Ascending aorta (tissue), 2 donors: ENCODE results near the gene SAPCD1. TPM values are rescaled to one million over a fixed set of nuclear protein-coding genes. Genes with fewer than 3 reads are reported as not detected.
"Not testable (repeated sequence)": the region's sequence is repeated elsewhere in the genome, so short reads cannot be mapped to it uniquely, and the experiment has no call there.

Source experiments
- DNase-seq, 2 donors: peaks; one replicate each; pipeline ENCODE4 v3.0.0-alpha.2; 2019; ENCODE audit warnings: low spot score in 2 of 2
- H3K27ac ChIP-seq, 2 donors: fragments of 200-600 bp; sonication (generic); one replicate each; pipeline ENCODE4 v1.5.1; 2016 to 2017; ENCODE audit warnings: mild to moderate bottlenecking in 1 of 2
- H3K27me3 ChIP-seq: fragments of 200-600 bp; sonication (generic); one replicate; pipeline ENCODE4 v1.5.1; 2017
- H3K36me3 ChIP-seq, 2 donors: fragments of 200-600 bp; sonication (generic); one replicate each; pipeline ENCODE4 v1.5.1; 2016
- H3K4me1 ChIP-seq, 2 donors: fragments of 200-600 bp; sonication (generic); one replicate each; pipeline ENCODE4 v1.5.1; 2016 to 2017; ENCODE audit warnings: mild to moderate bottlenecking in 1 of 2
- H3K4me3 ChIP-seq, 2 donors: fragments of 200-600 bp; sonication (generic); one replicate each; pipeline ENCODE4 v1.5.1; 2016 to 2017; ENCODE audit warnings: mild to moderate bottlenecking in 1 of 2
- H3K9me3 ChIP-seq, 2 donors: fragments of 200-600 bp; sonication (generic); one replicate each; pipeline ENCODE4 v1.5.1; 2016
- intact Hi-C: fragments of 100-400 bp; cut with DNase I; formaldehyde crosslinking; loops from one replicate; pipeline ENCODE4 v1.15.1; 2023
- total RNA-seq: library from RNA; depleted of rRNA; stranded (reverse); fragments of >200 nt; gene quantifications from one replicate; pipeline ENCODE4 v1.1.0, GENCODE V29; 2016
- TF ChIP-seq, protein P1 (sequence below), 3 experiments: fragments of 200-600 bp in 2 of 3; fragments of 450-650 bp in 1 of 3; sonication (generic) in 2 of 3; IDR thresholded peaks; one replicate each; pipeline ENCODE4 v1.5.1; 2016 to 2019; ENCODE audit warnings: antibody characterized with exemption in 3 of 3, mild to moderate bottlenecking in 1 of 3, moderate library complexity in 1 of 3

The SAPCD1 gene
- total RNA-seq, 1 donor from 2014 or later: not detected

- Histone ChIP-seq H3K9me3 (no peaks in the 10 kb centered on the region), H3K4me3 (peak overlapping the region; percentile 79 to 82), H3K27me3 (no peaks in the 10 kb centered on the region), H3K36me3 (peaks cover 3 to 10% of the 10 kb centered on the region in 2 donors), H3K4me1 (peaks cover 0 to 15% of the 10 kb centered on the region in 2 donors), H3K27ac (peak overlapping the region; percentile 95 to 96)
- intact Hi-C loops: loop anchor here (1.0 kb wide), 2 partner anchors 10 to 28 kb away; no protein-coding TSS in a partner anchor
- TF ChIP-seq, protein P1, sequence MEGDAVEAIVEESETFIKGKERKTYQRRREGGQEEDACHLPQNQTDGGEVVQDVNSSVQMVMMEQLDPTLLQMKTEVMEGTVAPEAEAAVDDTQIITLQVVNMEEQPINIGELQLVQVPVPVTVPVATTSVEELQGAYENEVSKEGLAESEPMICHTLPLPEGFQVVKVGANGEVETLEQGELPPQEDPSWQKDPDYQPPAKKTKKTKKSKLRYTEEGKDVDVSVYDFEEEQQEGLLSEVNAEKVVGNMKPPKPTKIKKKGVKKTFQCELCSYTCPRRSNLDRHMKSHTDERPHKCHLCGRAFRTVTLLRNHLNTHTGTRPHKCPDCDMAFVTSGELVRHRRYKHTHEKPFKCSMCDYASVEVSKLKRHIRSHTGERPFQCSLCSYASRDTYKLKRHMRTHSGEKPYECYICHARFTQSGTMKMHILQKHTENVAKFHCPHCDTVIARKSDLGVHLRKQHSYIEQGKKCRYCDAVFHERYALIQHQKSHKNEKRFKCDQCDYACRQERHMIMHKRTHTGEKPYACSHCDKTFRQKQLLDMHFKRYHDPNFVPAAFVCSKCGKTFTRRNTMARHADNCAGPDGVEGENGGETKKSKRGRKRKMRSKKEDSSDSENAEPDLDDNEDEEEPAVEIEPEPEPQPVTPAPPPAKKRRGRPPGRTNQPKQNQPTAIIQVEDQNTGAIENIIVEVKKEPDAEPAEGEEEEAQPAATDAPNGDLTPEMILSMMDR (IDR thresholded peaks at IDR 0.05): no peak
- no peak for DNase-seq
Observed at GRCh38 chr6:31805939-31806469, 43.5 kb downstream of the SAPCD1 start.

GRCh38 chr6:31806470-31807272 is 44.2 kb downstream of the SAPCD1 start, which contains the start of gene LSM2:
Gene LSM2, minus strand, starts transcription at chr6:31806966. Its CDS starts 209 bp downstream, at chr6:31806757.
- Histone ChIP-seq H3K9me3 (no peaks in the 10 kb centered on the region), H3K36me3 (peaks cover 2 to 8% of the 10 kb centered on the region in 2 donors), H3K27me3 (no peaks in the 10 kb centered on the region), H3K4me3 (peak within 1 kb of the TSS; percentile 79 to 82), H3K27ac (peak within 1 kb of the TSS; percentile 95 to 96), H3K4me1 (peaks cover 0 to 15% of the 10 kb centered on the region in 2 donors)
- intact Hi-C loops: loop anchor here (1.0 kb wide), 2 partner anchors 10 to 28 kb away; no protein-coding TSS in a partner anchor
- DNase-seq: peak; percentile 90 to 99
- TF ChIP-seq, protein P1 (IDR thresholded peaks at IDR 0.05): peak in 2 of 3 experiments; percentile 24 to 30

- intact Hi-C loops: not testable (repeated sequence)
Observed at GRCh38 chr6:31808599-31808998, 46.1 kb downstream of the SAPCD1 start.

DNA sequence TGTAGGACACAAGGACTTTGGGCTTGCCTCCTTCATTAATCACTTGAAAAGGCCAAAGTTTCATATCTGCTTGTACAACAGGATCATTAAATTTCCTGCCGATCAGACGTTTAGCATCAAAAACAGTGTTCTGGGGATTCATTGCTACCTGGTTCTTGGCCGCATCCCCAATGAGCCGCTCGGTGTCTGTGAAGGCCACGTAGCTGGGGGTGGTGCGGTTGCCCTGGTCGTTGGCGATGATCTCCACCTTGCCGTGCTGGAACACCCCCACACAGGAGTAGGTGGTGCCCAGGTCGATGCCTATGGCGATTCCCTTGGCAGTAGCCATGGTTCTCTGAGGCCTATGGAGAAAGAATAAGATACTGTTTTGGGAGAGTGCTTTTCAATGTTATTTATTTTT is 49.2 kb downstream of the SAPCD1 start:
- Histone ChIP-seq H3K36me3 (no peaks in the 10 kb centered on the region), H3K9me3 (no peaks in the 10 kb centered on the region), H3K27ac (no peak overlapping the region), H3K4me1 (peaks cover 4 to 17% of the 10 kb centered on the region in 2 donors), H3K4me3 (no peak overlapping the region), H3K27me3 (no peaks in the 10 kb centered on the region)
- intact Hi-C loops: loop anchor here (10.0 kb wide), 1 partner anchor 1163 kb away; no protein-coding TSS in a partner anchor
- TF ChIP-seq, protein P1 (IDR thresholded peaks at IDR 0.05): no peak
- DNase-seq: no peak

More at GRCh38 chr6:31808599-31808998, 46.1 kb downstream of the SAPCD1 start:
- DNase-seq, H3K27me3 ChIP-seq, H3K9me3 ChIP-seq, H3K4me3 ChIP-seq, H3K27ac ChIP-seq, H3K36me3 ChIP-seq: not testable (repeated sequence)
- H3K4me1 ChIP-seq: peaks cover 0 to 15% of the 10 kb centered on the region in 2 donors

GRCh38 chr6:31813465-31813849 is 51.0 kb downstream of the SAPCD1 start:
- Histone ChIP-seq H3K4me1 (peaks cover 7 to 11% of the 10 kb centered on the region in 2 donors), H3K9me3 (no peaks in the 10 kb centered on the region), H3K27ac (peak overlapping the region; percentile 96), H3K27me3 (no peaks in the 10 kb centered on the region), H3K4me3 (peak overlapping the region in 1 of 2 donors; percentile 72), H3K36me3 (no peaks in the 10 kb centered on the region)
- intact Hi-C loops: loop anchor here (10.0 kb wide), 1 partner anchor 1161 kb away; no protein-coding TSS in a partner anchor
- TF ChIP-seq, protein P1 (IDR thresholded peaks at IDR 0.05): no peak
- DNase-seq: no peak

Other genes starting within 250 kb of the SAPCD1 start
- gene MCCD1, start 233.7 kb upstream of the SAPCD1 start, total RNA-seq: not detected
- 134 TPM for gene DDX39B, start 220.7 kb upstream of the SAPCD1 start, total RNA-seq
- gene ATP6V1G2, start 216.0 kb upstream of the SAPCD1 start, total RNA-seq: not detected
- 71.5 TPM for gene NFKBIL1, start 215.0 kb upstream of the SAPCD1 start, total RNA-seq
- gene LTA, start 190.4 kb upstream of the SAPCD1 start, total RNA-seq: not detected
- gene TNF, start 187.1 kb upstream of the SAPCD1 start, total RNA-seq: 11.5 TPM
- gene LTB, start 180.2 kb upstream of the SAPCD1 start, total RNA-seq: not detected
- gene LST1, start 176.4 kb upstream of the SAPCD1 start, total RNA-seq: 21.4 TPM
- gene NCR3, start 169.7 kb upstream of the SAPCD1 start, total RNA-seq: not detected
- 1.7 TPM for gene AIF1, start 147.4 kb upstream of the SAPCD1 start, total RNA-seq
- 171 TPM for gene PRRC2A, start 141.9 kb upstream of the SAPCD1 start, total RNA-seq
- gene BAG6, start 110.0 kb upstream of the SAPCD1 start, total RNA-seq: 255 TPM
- gene APOM, start 106.8 kb upstream of the SAPCD1 start, total RNA-seq: not detected
- 20.9 TPM for gene C6orf47, start 101.9 kb upstream of the SAPCD1 start, total RNA-seq
- gene GPANK1, start 97.7 kb upstream of the SAPCD1 start, total RNA-seq: 9.8 TPM
- gene CSNK2B, start 96.6 kb upstream of the SAPCD1 start, total RNA-seq: 148 TPM
- gene LY6G5B, start 92.7 kb upstream of the SAPCD1 start, total RNA-seq: 24.1 TPM
- 0.96 TPM for gene LY6G5C, start 81.6 kb upstream of the SAPCD1 start, total RNA-seq
- 28.0 TPM for gene ABHD16A, start 59.3 kb upstream of the SAPCD1 start, total RNA-seq
- not detected for gene LY6G6F, start 55.8 kb upstream of the SAPCD1 start, total RNA-seq
- gene LY6G6D, start 47.3 kb upstream of the SAPCD1 start, total RNA-seq: not detected
- not detected for gene LY6G6C, start 40.9 kb upstream of the SAPCD1 start, total RNA-seq
- gene MPIG6B, start 39.3 kb upstream of the SAPCD1 start, total RNA-seq: not detected
- 150 TPM for gene DDAH2, start 33.4 kb upstream of the SAPCD1 start, total RNA-seq
- 281 TPM for gene CLIC1, start 26.1 kb upstream of the SAPCD1 start, total RNA-seq
- 17.7 TPM for gene MSH5, start 22.7 kb upstream of the SAPCD1 start, total RNA-seq
- gene VWA7, start 14.7 kb downstream of the SAPCD1 start, total RNA-seq: not detected
- 48.3 TPM for gene VARS1, start 33.1 kb downstream of the SAPCD1 start, total RNA-seq
- 61.3 TPM for gene LSM2, start 44.3 kb downstream of the SAPCD1 start, total RNA-seq
- not detected for gene HSPA1L, start 52.6 kb downstream of the SAPCD1 start, total RNA-seq
- gene HSPA1A, start 52.9 kb downstream of the SAPCD1 start, total RNA-seq: 288 TPM
- gene HSPA1B, start 65.1 kb downstream of the SAPCD1 start, total RNA-seq: 613 TPM
- 21.6 TPM for gene NEU1, start 100.2 kb downstream of the SAPCD1 start, total RNA-seq
- gene SLC44A4, start 116.3 kb downstream of the SAPCD1 start, total RNA-seq: not detected
- gene EHMT2, start 135.0 kb downstream of the SAPCD1 start, total RNA-seq: 39.5 TPM
- 7.3 TPM for gene ZBTB12, start 139.4 kb downstream of the SAPCD1 start, total RNA-seq
- 18.6 TPM for gene C2, start 165.1 kb downstream of the SAPCD1 start, total RNA-seq
- 132 TPM for gene CFB, start 183.4 kb downstream of the SAPCD1 start, total RNA-seq
- gene NELFE, start 196.3 kb downstream of the SAPCD1 start, total RNA-seq: 208 TPM
- 77.4 TPM for gene SKIC2, start 196.5 kb downstream of the SAPCD1 start, total RNA-seq
- gene DXO, start 209.5 kb downstream of the SAPCD1 start, total RNA-seq: 18.0 TPM
- 147 TPM for gene C4A, start 219.4 kb downstream of the SAPCD1 start, total RNA-seq